Hepatocyte (in vitro differentiated cells): ENCODE measurements around the gene SPECC1L.

Source experiments
- EZH2 ChIP-seq: fragments of 200-600 bp; sonication (generic); IDR thresholded peaks from 2 replicates; pipeline ENCODE4 v1.6.1; 2016; ENCODE audit warnings: antibody characterized with exemption, mild to moderate bottlenecking, borderline replicate concordance
- EZH2phosphoT487 ChIP-seq: fragments of 200-600 bp; sonication (generic); IDR thresholded peaks from one replicate; pipeline ENCODE4 v1.6.1; 2018; ENCODE audit warnings: antibody characterized with exemption, mild to moderate bottlenecking, low read depth, moderate library complexity; ENCODE audit not compliant: unreplicated experiment, severe bottlenecking
- TF ChIP-seq, protein P1 (sequence below): fragments of 200-600 bp; sonication (generic); IDR thresholded peaks from 2 replicates; pipeline ENCODE4 v1.5.1; 2016; ENCODE audit warnings: antibody characterized with exemption, mild to moderate bottlenecking; ENCODE audit not compliant: poor library complexity

DNA sequence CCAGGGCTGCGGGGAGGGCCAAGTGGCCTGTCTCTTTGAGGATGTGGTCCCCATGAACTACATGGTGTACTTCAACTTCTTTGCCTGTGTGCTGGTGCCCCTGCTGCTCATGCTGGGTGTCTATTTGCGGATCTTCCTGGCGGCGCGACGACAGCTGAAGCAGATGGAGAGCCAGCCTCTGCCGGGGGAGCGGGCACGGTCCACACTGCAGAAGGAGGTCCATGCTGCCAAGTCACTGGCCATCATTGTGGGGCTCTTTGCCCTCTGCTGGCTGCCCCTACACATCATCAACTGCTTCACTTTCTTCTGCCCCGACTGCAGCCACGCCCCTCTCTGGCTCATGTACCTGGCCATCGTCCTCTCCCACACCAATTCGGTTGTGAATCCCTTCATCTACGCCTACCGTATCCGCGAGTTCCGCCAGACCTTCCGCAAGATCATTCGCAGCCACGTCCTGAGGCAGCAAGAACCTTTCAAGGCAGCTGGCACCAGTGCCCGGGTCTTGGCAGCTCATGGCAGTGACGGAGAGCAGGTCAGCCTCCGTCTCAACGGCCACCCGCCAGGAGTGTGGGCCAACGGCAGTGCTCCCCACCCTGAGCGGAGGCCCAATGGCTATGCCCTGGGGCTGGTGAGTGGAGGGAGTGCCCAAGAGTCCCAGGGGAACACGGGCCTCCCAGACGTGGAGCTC is 170.2 kb downstream of the SPECC1L start:
- TF ChIP-seq, protein P1, sequence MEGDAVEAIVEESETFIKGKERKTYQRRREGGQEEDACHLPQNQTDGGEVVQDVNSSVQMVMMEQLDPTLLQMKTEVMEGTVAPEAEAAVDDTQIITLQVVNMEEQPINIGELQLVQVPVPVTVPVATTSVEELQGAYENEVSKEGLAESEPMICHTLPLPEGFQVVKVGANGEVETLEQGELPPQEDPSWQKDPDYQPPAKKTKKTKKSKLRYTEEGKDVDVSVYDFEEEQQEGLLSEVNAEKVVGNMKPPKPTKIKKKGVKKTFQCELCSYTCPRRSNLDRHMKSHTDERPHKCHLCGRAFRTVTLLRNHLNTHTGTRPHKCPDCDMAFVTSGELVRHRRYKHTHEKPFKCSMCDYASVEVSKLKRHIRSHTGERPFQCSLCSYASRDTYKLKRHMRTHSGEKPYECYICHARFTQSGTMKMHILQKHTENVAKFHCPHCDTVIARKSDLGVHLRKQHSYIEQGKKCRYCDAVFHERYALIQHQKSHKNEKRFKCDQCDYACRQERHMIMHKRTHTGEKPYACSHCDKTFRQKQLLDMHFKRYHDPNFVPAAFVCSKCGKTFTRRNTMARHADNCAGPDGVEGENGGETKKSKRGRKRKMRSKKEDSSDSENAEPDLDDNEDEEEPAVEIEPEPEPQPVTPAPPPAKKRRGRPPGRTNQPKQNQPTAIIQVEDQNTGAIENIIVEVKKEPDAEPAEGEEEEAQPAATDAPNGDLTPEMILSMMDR, result no peak
- no peak for TF ChIP-seq EZH2
- TF ChIP-seq EZH2phosphoT487, result no peak
